Coronary artery (tissue), 2 donors: ENCODE results near the gene TSNAX.
"Not testable (repeated sequence)": the region's sequence is repeated elsewhere in the genome, so short reads cannot be mapped to it uniquely, and the experiment has no call there.

Experiments
- DNase-seq: peaks from one replicate; pipeline ENCODE4 v3.0.0-alpha.2; 2017; ENCODE audit warnings: low spot score
- H3K27ac ChIP-seq, 2 donors: fragments of 200-600 bp; sonication (generic); one replicate each; pipeline ENCODE4 v1.5.1; 2016 to 2019
- H3K4me3 ChIP-seq: fragments of 200-600 bp; sonication (generic); 2 replicates; pipeline ENCODE4 v1.5.1; 2016; ENCODE audit warnings: mild to moderate bottlenecking, moderate library complexity
- TF ChIP-seq, protein P1 (sequence below): fragments of 200-600 bp; sonication (generic); IDR thresholded peaks from one replicate; pipeline ENCODE4 v1.5.1; 2019; ENCODE audit warnings: antibody characterized with exemption

TSNAX gene

GRCh38 chr1:231561647-231562383 lies 33.3 kb downstream of the TSNAX start:
- no peak overlapping the region for H3K27ac ChIP-seq
- DNase-seq = no peak
- H3K4me3 ChIP-seq = no peak overlapping the region
- TF ChIP-seq, protein P1, sequence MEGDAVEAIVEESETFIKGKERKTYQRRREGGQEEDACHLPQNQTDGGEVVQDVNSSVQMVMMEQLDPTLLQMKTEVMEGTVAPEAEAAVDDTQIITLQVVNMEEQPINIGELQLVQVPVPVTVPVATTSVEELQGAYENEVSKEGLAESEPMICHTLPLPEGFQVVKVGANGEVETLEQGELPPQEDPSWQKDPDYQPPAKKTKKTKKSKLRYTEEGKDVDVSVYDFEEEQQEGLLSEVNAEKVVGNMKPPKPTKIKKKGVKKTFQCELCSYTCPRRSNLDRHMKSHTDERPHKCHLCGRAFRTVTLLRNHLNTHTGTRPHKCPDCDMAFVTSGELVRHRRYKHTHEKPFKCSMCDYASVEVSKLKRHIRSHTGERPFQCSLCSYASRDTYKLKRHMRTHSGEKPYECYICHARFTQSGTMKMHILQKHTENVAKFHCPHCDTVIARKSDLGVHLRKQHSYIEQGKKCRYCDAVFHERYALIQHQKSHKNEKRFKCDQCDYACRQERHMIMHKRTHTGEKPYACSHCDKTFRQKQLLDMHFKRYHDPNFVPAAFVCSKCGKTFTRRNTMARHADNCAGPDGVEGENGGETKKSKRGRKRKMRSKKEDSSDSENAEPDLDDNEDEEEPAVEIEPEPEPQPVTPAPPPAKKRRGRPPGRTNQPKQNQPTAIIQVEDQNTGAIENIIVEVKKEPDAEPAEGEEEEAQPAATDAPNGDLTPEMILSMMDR = no peak

- Histone ChIP-seq H3K27ac (no peak overlapping the region), H3K4me3 (no peak overlapping the region)
- no peak for DNase-seq
- TF ChIP-seq, protein P1 = no peak
Observed at GRCh38 chr1:231563247-231563646, 34.8 kb downstream of the TSNAX start.

DNA sequence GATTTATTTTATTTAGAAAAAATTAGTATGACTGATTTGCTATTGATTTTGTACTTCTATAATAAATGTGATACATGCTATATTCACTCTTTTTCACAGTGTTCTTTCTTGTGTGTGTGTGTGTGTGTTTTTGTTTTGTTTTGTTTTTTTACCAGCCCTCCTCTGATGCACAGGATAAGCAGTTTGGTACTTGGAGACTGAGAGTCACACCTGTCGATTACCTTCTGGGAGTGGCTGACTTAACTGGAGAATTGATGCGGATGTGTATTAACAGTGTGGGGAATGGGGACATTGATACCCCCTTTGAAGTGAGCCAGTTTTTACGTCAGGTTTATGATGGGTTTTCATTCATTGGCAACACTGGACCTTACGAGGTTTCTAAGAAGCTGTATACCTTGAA lies 35.9 kb downstream of the TSNAX start:
- TF ChIP-seq, protein P1 = no peak
- Histone ChIP-seq H3K4me3 (no peak overlapping the region), H3K27ac (no peak overlapping the region)
- no peak for DNase-seq

DNA sequence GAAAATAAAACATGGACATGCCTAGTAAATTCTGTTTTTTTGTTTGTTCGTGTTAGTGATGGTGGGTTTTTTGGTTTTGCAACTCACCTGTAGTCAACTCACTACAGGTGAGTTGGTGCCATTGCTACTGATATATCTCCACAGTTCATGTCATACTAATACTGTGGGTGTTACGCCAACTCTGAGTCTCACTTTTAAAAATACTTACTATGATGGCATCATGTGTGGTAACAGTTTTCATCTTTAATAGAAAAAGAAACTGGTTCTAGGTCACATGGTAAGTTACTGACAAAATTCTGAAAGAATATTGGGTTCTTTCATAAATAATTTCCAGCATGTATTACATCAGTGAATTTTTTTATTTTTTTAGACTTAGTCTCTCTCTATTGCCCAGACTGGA lies 38.0 kb downstream of the TSNAX start:
- TF ChIP-seq, protein P1 = no peak
- no peak overlapping the region for H3K27ac ChIP-seq

GRCh38 chr1:231570262-231570661 lies 41.8 kb downstream of the TSNAX start:
- DNase-seq, H3K27ac ChIP-seq, H3K4me3 ChIP-seq: not testable (repeated sequence)

More for the DNA sequence above, 38.0 kb downstream of the TSNAX start:
- DNase-seq = no peak
- no peak overlapping the region for H3K4me3 ChIP-seq

GRCh38 chr1:231571904-231572303 lies 43.4 kb downstream of the TSNAX start:
- TF ChIP-seq, protein P1 = no peak
- no peak for DNase-seq
- Histone ChIP-seq H3K27ac (no peak overlapping the region), H3K4me3 (no peak overlapping the region)

DNA sequence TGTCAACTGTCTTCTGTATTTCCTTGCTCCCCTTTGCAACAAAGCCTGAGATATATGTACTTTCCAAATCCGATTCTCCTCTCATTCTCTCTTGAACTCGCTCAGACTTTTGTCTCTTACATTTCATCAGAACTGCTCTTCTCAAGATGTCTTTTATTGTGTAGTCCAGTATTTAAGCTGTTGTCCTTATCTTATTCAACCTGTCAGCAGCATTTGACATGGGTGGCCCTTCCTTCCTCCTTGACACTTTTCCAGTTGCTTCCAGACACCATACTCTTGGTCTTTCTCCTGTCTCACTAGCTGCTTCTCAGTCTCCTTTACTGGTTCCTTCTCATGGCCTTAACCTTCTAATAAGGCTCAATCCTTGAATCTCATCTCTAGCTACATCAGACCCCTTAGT lies 47.0 kb downstream of the TSNAX start:
- TF ChIP-seq, protein P1 = no peak
- H3K27ac ChIP-seq = no peak overlapping the region
- no peak overlapping the region for H3K4me3 ChIP-seq
- no peak for DNase-seq
